HepG2 (cell line): Measurements from ENCODE around the gene C2orf76. TPM values are rescaled to one million over a fixed set of nuclear protein-coding genes. Genes with fewer than 3 reads are reported as not detected.
A peak's percentile ranks its signal among the peaks of the same experiment; 100 is the strongest.

Source experiments
- ATAC-seq: fragments of 200-7000 bp; cut with Tn5 transposase; 3 replicates; pipeline ENCODE4 v1.9.1; 2020; ENCODE audit warnings: mild to moderate bottlenecking, moderate library complexity
- BruUV-seq: library from RNA; stranded (reverse); fragments of 400-500 nt; replicated peaks from 2 replicates; lab custom pipeline; 2021; lab: Mats Ljungman, UMichigan
- CTCF ChIA-PET: fragments of 300-600 bp; formaldehyde crosslinking; extraction: SDS; loops from one replicate; lab custom pipeline; 2021; ENCODE audit warnings: low total read pairs, inconsistent platforms, low intra/inter-chr PET ratio; lab: Yijun Ruan, JAX
- POLR2A ChIA-PET: fragments of 350-600 bp; sonication (Branson Sonifier 250); formaldehyde crosslinking; loops from one replicate; lab custom pipeline; 2020; ENCODE audit warnings: antibody characterized with exemption, inconsistent platforms; lab: Yijun Ruan, JAX
- DNase-seq: peaks from one replicate; pipeline ENCODE4 v3.0.0-alpha.2; 2015; ENCODE audit warnings: low spot score
- FAIRE-seq: peaks from 3 replicates; lab custom pipeline; 2011; peaks lifted over from hg19 to GRCh38; lab: Jason Lieb, UNC
- H2AFZ ChIP-seq: one replicate; pipeline ENCODE4 v1.6.1; 2011; ENCODE audit warnings: low read length, inconsistent platforms
- H3K27ac ChIP-seq: fragments of 300-600 bp; 3 replicates; pipeline ENCODE4 v1.8.0; 2011; ENCODE audit warnings: mixed run types, mild to moderate bottlenecking, mixed read lengths, low read length, inconsistent platforms; ENCODE audit not compliant: insufficient read depth; ENCODE audit errors: extremely low read length
- H3K27me3 ChIP-seq, 2 experiments: fragments of 200-600 bp in 1 of 2; 2 replicates in 1 of 2; 3 replicates in 1 of 2; pipeline versions ENCODE4 v1.6.0 to v1.8.0; 2011; ENCODE audit warnings: low read length in 2 of 2, mild to moderate bottlenecking in 2 of 2, moderate library complexity in 2 of 2, inconsistent platforms in 1 of 2; ENCODE audit not compliant: insufficient read depth in 2 of 2, control insufficient read depth in 1 of 2
- H3K36me3 ChIP-seq, 2 experiments: fragments of 200-600 bp in 1 of 2; replicated peaks in 1 of 2; 2 replicates in 1 of 2; 3 replicates in 1 of 2; pipeline versions ENCODE4 v1.5.1 to v1.8.0; 2011; ENCODE audit warnings: low read length in 2 of 2, inconsistent platforms in 1 of 2; ENCODE audit not compliant: insufficient read depth in 2 of 2, control insufficient read depth in 1 of 2
- H3K4me1 ChIP-seq: 2 replicates; pipeline ENCODE4 v1.5.1; 2012; ENCODE audit warnings: low read length, inconsistent platforms; ENCODE audit not compliant: insufficient read depth
- H3K4me2 ChIP-seq: 2 replicates; pipeline ENCODE4 v1.6.0; 2011; ENCODE audit warnings: low read depth, low read length, inconsistent platforms
- H3K4me3 ChIP-seq, 3 experiments: fragments of 200-600 bp in 1 of 3; sonication (generic), shearing (Covaris generic) in 1 of 3; replicated peaks in 1 of 3; 2 replicates each; pipeline ENCODE4 v1.5.1; 2011 to 2016; ENCODE audit warnings: low read length in 3 of 3, inconsistent platforms in 2 of 3, low read depth in 2 of 3, mild to moderate bottlenecking in 2 of 3, control low read depth in 1 of 3, mixed read lengths in 1 of 3; ENCODE audit not compliant: insufficient read depth in 1 of 3
- H3K79me2 ChIP-seq: one replicate; pipeline ENCODE4 v1.6.1; 2011; ENCODE audit warnings: low read length, inconsistent platforms; ENCODE audit not compliant: insufficient read depth
- H3K9ac ChIP-seq: 2 replicates; pipeline ENCODE4 v1.6.0; 2011; ENCODE audit warnings: mild to moderate bottlenecking, low read depth, low read length, inconsistent platforms; ENCODE audit not compliant: insufficient read depth
- H3K9me3 ChIP-seq: 2 replicates; pipeline ENCODE4 v1.5.1; 2012; ENCODE audit warnings: mild to moderate bottlenecking, low read length
- H4K20me1 ChIP-seq: 2 replicates; pipeline ENCODE4 v1.6.0; 2011; ENCODE audit warnings: inconsistent platforms, mild to moderate bottlenecking, low read length, moderate library complexity; ENCODE audit not compliant: insufficient read depth
- CREB1 ChIP-seq, 2 experiments: fragments of 450-650 bp in 1 of 2; IDR thresholded peaks; 2 replicates each; pipeline ENCODE4 v1.6.1; 2016 to 2017; ENCODE audit warnings: control low read depth in 1 of 2, mild to moderate bottlenecking in 1 of 2, missing compliant biosample characterization in 1 of 2, missing genetic modification characterization in 1 of 2
- FOXA3 ChIP-seq: IDR thresholded peaks from 2 replicates; pipeline ENCODE4 v1.6.1; 2016; ENCODE audit warnings: missing genetic modification reagents, missing compliant biosample characterization
- HDAC1 ChIP-seq: sonication (generic); formaldehyde crosslinking; IDR thresholded peaks from 2 replicates; pipeline ENCODE4 v1.5.1; 2020; ENCODE audit warnings: mild to moderate bottlenecking, missing genetic modification reagents
- HNF1A ChIP-seq, 2 experiments: sonication (generic) in 1 of 2; formaldehyde crosslinking in 1 of 2; IDR thresholded peaks; 2 replicates each; pipeline versions ENCODE4 v1.4.0 to v1.6.1; 2016 to 2020; ENCODE audit warnings: borderline replicate concordance in 1 of 2, low read depth in 1 of 2, mild to moderate bottlenecking in 1 of 2, missing genetic modification reagents in 1 of 2
- NKX3-1 ChIP-seq: sonication (generic); formaldehyde crosslinking; IDR thresholded peaks from 2 replicates; pipeline ENCODE4 v1.5.0; 2020; ENCODE audit warnings: missing genetic modification reagents
- NR2C2 ChIP-seq: sonication (generic); formaldehyde crosslinking; IDR thresholded peaks from 2 replicates; pipeline ENCODE4 v1.4.0; 2020; ENCODE audit warnings: missing genetic modification reagents, mild to moderate bottlenecking, moderate library complexity, borderline replicate concordance
- RAD51 ChIP-seq: fragments of 450-650 bp; IDR thresholded peaks from 2 replicates; pipeline ENCODE4 v1.6.1; 2016; ENCODE audit warnings: borderline replicate concordance
- SIN3B ChIP-seq: fragments of 150-350 bp; IDR thresholded peaks from 2 replicates; pipeline ENCODE4 v1.6.1; 2014; ENCODE audit warnings: low read length
- TEAD3 ChIP-seq: optimal IDR thresholded peaks from 2 replicates; pipeline ENCODE3; 2016; ENCODE audit warnings: borderline replicate concordance
- TSC22D2 ChIP-seq: sonication (generic); formaldehyde crosslinking; IDR thresholded peaks from 2 replicates; pipeline ENCODE4 v1.5.1; 2020; ENCODE audit warnings: missing genetic modification reagents, mild to moderate bottlenecking, borderline replicate concordance
- ZNF343 ChIP-seq: sonication (generic); formaldehyde crosslinking; IDR thresholded peaks from 2 replicates; pipeline ENCODE4 v1.4.0; 2020; ENCODE audit warnings: mild to moderate bottlenecking, missing genetic modification reagents
- ZNF441 ChIP-seq: sonication (generic); formaldehyde crosslinking; IDR thresholded peaks from 2 replicates; pipeline ENCODE4 v1.7.0; 2021; ENCODE audit warnings: missing genetic modification reagents, borderline replicate concordance
- ZNF737 ChIP-seq: sonication (generic); formaldehyde crosslinking; IDR thresholded peaks from 2 replicates; pipeline ENCODE4 v1.5.0; 2020; ENCODE audit warnings: missing genetic modification reagents, mild to moderate bottlenecking, borderline replicate concordance
- WGBS: methylation state at CpG from one replicate; pipeline ENCODE4 v1.1.6; 2017; ENCODE audit warnings: low lambda C conversion rate; 5-methylcytosine and 5-hydroxymethylcytosine counted together
- in situ Hi-C: cut with HindIII; loops from 2 replicates; pipeline ENCODE4 v1.10.0; 2017; ENCODE audit warnings: low pct_unique_long_range_greater_than_20kb; ENCODE audit not compliant: extremely low pct_ligation_motif_present
- intact Hi-C: fragments of 100-400 bp; cut with micrococcal nuclease; formaldehyde crosslinking; loops from one replicate; pipeline ENCODE4 v1.10.0; 2022; ENCODE audit not compliant: unreplicated experiment
- polyA plus RNA-seq, 8 experiments: library from polyadenylated mRNA; depleted of rRNA in 3 of 8; stranded (reverse) in 7 of 8; unstranded in 1 of 8; fragments of >200 nt; fragmentation: Illumina TruSeq in 4 of 8; extraction: Trizol in 4 of 8; gene quantifications; 2 replicates each; pipeline versions ENCODE4 v1.2.1 to v1.2.3, GENCODE V29; 2011 to 2016; ENCODE audit warnings: low read depth in 4 of 8, missing spikeins in 1 of 8, mixed read lengths in 1 of 8; ENCODE audit not compliant: insufficient read depth in 1 of 8
- total RNA-seq, 5 experiments: library from RNA; depleted of rRNA; stranded (reverse); fragments of >200 nt; fragmentation: Illumina TruSeq; extraction: Trizol; gene quantifications; 2 replicates each; pipeline ENCODE4 v1.2.3, GENCODE V29; 2016; ENCODE audit warnings: low read depth in 1 of 5
- TF ChIP-seq, protein P1 (sequence below): sonication (generic); formaldehyde crosslinking; IDR thresholded peaks from 2 replicates; pipeline ENCODE4 v1.5.1; 2020; ENCODE audit warnings: missing genetic modification reagents, mild to moderate bottlenecking, borderline replicate concordance

C2orf76 gene
- total and polyA plus RNA-seq, 2 of the 13 experiments (the other 11 are each of a cell fraction or from before 2014, with no cell fraction given) = 7.7 to 8.5 TPM

GRCh38 chr2:119366161-119366648, 429 bp downstream of the C2orf76 start:
- intact Hi-C loops = loop anchor here (1.0 to 5.0 kb wide), 4 partner anchors 21 to 143 kb away; partner anchors contain the start of genes STEAP3 and TMEM37
- Histone ChIP-seq H4K20me1 (peaks cover 24% of the 10 kb centered on the region), H3K9ac (peak overlapping the region; percentile 82), H3K27me3 (no peaks in the 10 kb centered on the region; a peak in 1 of 5 replicates), H3K4me3 (peak overlapping the region; percentile 86 to 95 (median 88)), H3K9me3 (no peaks in the 10 kb centered on the region), H3K79me2 (peaks cover 46% of the 10 kb centered on the region), H3K4me2 (peak overlapping the region; percentile 97), H2AFZ (peak overlapping the region; percentile 11), H3K27ac (peak overlapping the region; percentile 84), H3K36me3 (peaks cover 24 to 29% of the 10 kb centered on the region in 2 experiments), H3K4me1 (peaks cover 42% of the 10 kb centered on the region)
- BruUV-seq = TSS peak; percentile 86
- DNase-seq = peak; percentile 70
- ChIA-PET POLR2A (interaction anchor here (1.0 to 2.2 kb wide), 17 partner anchors 9 to 313 kb away, joined by 3 to 26 read pairs (median 5); partner anchors contain the start of gene TMEM177), CTCF (no interaction called here)
- in situ Hi-C loops = no loop called here
- WGBS = under 1% methylated on average over 17 of the region's 17 CpGs
- FAIRE-seq = peak; percentile 79
- ATAC-seq = peak; percentile 23
- no peak for TF ChIP-seq SIN3B
- TF ChIP-seq FOXA3 = peak; percentile 68
- no peak for TF ChIP-seq ZNF343
- no peak for TF ChIP-seq HDAC1
- no peak for TF ChIP-seq ZNF737 (CRISPR knock-in tag)
- TF ChIP-seq TSC22D2 (CRISPR knock-in tag) = no peak
- no peak for TF ChIP-seq RAD51
- no peak for TF ChIP-seq ZNF441
- no peak; the same call in 1 of the 2 replicates for TF ChIP-seq NKX3-1 (CRISPR knock-in tag)
- TF ChIP-seq HNF1A (IDR thresholded peaks at IDR 0.05; ENCODE audit: low read depth) = no peak
- no peak for TF ChIP-seq HNF1A (CRISPR knock-in tag; IDR thresholded peaks at IDR 0.05; ENCODE audit: borderline replicate concordance)
- TF ChIP-seq CREB1 (IDR thresholded peaks at IDR 0.05) = no peak
- no peak for TF ChIP-seq CREB1 (CRISPR knock-in tag; IDR thresholded peaks at IDR 0.05)
- no peak for TF ChIP-seq TEAD3 (CRISPR knock-in tag)
- TF ChIP-seq, protein P1, sequence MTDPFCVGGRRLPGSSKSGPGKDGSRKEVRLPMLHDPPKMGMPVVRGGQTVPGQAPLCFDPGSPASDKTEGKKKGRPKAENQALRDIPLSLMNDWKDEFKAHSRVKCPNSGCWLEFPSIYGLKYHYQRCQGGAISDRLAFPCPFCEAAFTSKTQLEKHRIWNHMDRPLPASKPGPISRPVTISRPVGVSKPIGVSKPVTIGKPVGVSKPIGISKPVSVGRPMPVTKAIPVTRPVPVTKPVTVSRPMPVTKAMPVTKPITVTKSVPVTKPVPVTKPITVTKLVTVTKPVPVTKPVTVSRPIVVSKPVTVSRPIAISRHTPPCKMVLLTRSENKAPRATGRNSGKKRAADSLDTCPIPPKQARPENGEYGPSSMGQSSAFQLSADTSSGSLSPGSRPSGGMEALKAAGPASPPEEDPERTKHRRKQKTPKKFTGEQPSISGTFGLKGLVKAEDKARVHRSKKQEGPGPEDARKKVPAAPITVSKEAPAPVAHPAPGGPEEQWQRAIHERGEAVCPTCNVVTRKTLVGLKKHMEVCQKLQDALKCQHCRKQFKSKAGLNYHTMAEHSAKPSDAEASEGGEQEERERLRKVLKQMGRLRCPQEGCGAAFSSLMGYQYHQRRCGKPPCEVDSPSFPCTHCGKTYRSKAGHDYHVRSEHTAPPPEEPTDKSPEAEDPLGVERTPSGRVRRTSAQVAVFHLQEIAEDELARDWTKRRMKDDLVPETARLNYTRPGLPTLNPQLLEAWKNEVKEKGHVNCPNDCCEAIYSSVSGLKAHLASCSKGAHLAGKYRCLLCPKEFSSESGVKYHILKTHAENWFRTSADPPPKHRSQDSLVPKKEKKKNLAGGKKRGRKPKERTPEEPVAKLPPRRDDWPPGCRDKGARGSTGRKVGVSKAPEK = peak; percentile 24; the same call in 1 of the 2 replicates
- no peak for TF ChIP-seq NR2C2 (CRISPR knock-in tag)
